ENCODE results near the gene GTF2H4.

GTF2H4 gene

GRCh38 chr6:30882759-30883684 is 25.0 kb upstream of the GTF2H4 start:
- DNase-seq = peak; percentile 54
- no peak for TF ChIP-seq CTCF (IDR thresholded peaks at IDR 0.05)
- H3K4me3 Mint-ChIP-seq = peak overlapping the region; percentile 82
- no peaks in the 10 kb centered on the region for H3K9me3 Mint-ChIP-seq
- peaks cover 18% of the 10 kb centered on the region for H3K27me3 Mint-ChIP-seq (ENCODE audit: low read depth, poor library complexity)
- peak overlapping the region; percentile 99 for H3K27ac Mint-ChIP-seq
- peaks cover 87% of the 10 kb centered on the region for H3K4me1 Mint-ChIP-seq
- H3K36me3 Mint-ChIP-seq (ENCODE audit: low read depth) = no peaks in the 10 kb centered on the region

- no peak for TF ChIP-seq CTCF (IDR thresholded peaks at IDR 0.05)
- peak within 1 kb of the TSS; percentile 86 for H3K4me3 Mint-ChIP-seq
- H3K36me3 Mint-ChIP-seq (ENCODE audit: low read depth) = peaks cover 5% of the 10 kb centered on the region
- H3K27ac Mint-ChIP-seq = peak within 1 kb of the TSS; percentile 99
- peaks cover 86% of the 10 kb centered on the region for H3K4me1 Mint-ChIP-seq
- no peaks in the 10 kb centered on the region for H3K9me3 Mint-ChIP-seq
- H3K27me3 Mint-ChIP-seq (ENCODE audit: low read depth, poor library complexity) = peaks cover 11% of the 10 kb centered on the region
- peak; percentile 72 for DNase-seq
Observed at GRCh38 chr6:30883685-30884520, 24.1 kb upstream of the GTF2H4 start, which contains the start of gene DDR1. TSS of gene DDR1 (plus strand) at chr6:30884519. CDS start at chr6:30888730, 4,211 bp downstream.

GRCh38 chr6:30884521-30885480 is 23.2 kb upstream of the GTF2H4 start:
- DNase-seq = peak; percentile 64
- H3K36me3 Mint-ChIP-seq (ENCODE audit: low read depth) = peaks cover 14% of the 10 kb centered on the region
- peaks cover 11% of the 10 kb centered on the region for H3K27me3 Mint-ChIP-seq (ENCODE audit: low read depth, poor library complexity)
- H3K4me3 Mint-ChIP-seq = peak overlapping the region; percentile 86
- H3K27ac Mint-ChIP-seq = peak overlapping the region; percentile 97
- no peaks in the 10 kb centered on the region for H3K9me3 Mint-ChIP-seq
- peaks cover 84% of the 10 kb centered on the region for H3K4me1 Mint-ChIP-seq
- no peak for TF ChIP-seq CTCF (IDR thresholded peaks at IDR 0.05)

- no peak for TF ChIP-seq CTCF (IDR thresholded peaks at IDR 0.05)
- Mint-ChIP-seq H3K4me1 (peaks cover 84% of the 10 kb centered on the region), H3K27ac (peak overlapping the region; percentile 97), H3K36me3 (ENCODE audit: low read depth) (peaks cover 22% of the 10 kb centered on the region), H3K4me3 (peak overlapping the region; percentile 86), H3K27me3 (ENCODE audit: low read depth, poor library complexity) (peaks cover 11% of the 10 kb centered on the region), H3K9me3 (no peaks in the 10 kb centered on the region)
- no peak for DNase-seq
Observed at GRCh38 chr6:30885481-30885998, 22.5 kb upstream of the GTF2H4 start.

All from nephron progenitor cell (in vitro differentiated cells).